DND-41 (cell line): ENCODE measurements around the gene PPP1R1B.

Experiments used
- ATAC-seq: fragments of 200-7000 bp; cut with Tn5 transposase; 3 replicates; pipeline ENCODE4 v1.9.1; 2021; ENCODE audit warnings: low read depth; ENCODE audit not compliant: insufficient read depth
- DNase-seq: peaks from one replicate; pipeline ENCODE4 v3.0.0-alpha.2; 2020
- H2AFZ ChIP-seq: 2 replicates; pipeline ENCODE4 v1.6.0; 2012; ENCODE audit warnings: low read depth, low read length
- H3K27ac ChIP-seq: 2 replicates; pipeline ENCODE4 v1.5.1; 2012; ENCODE audit warnings: low read length, inconsistent platforms
- H3K27me3 ChIP-seq: fragments of 200-600 bp; sonication (generic); 2 replicates; pipeline ENCODE4 v1.6.0; 2012; ENCODE audit warnings: low read length, mild to moderate bottlenecking, inconsistent platforms; ENCODE audit not compliant: insufficient read depth, poor library complexity
- H3K36me3 ChIP-seq: 2 replicates; pipeline ENCODE4 v1.5.1; 2012; ENCODE audit warnings: low read length, inconsistent platforms; ENCODE audit not compliant: insufficient read depth
- H3K4me1 ChIP-seq: 2 replicates; pipeline ENCODE4 v1.5.1; 2012; ENCODE audit warnings: mild to moderate bottlenecking, low read length; ENCODE audit not compliant: insufficient read depth
- H3K4me2 ChIP-seq: 2 replicates; pipeline ENCODE4 v1.6.0; 2012; ENCODE audit warnings: mild to moderate bottlenecking, moderate library complexity, low read length, inconsistent platforms; ENCODE audit not compliant: insufficient read depth
- H3K4me3 ChIP-seq, 2 experiments: fragments of 200-600 bp in 1 of 2; shearing (Covaris generic) in 1 of 2; 2 replicates each; pipeline ENCODE4 v1.5.1; 2012 to 2016; ENCODE audit warnings: inconsistent platforms in 2 of 2, low read length in 2 of 2, mild to moderate bottlenecking in 2 of 2, low read depth in 1 of 2, moderate library complexity in 1 of 2
- H3K79me2 ChIP-seq: 2 replicates; pipeline ENCODE4 v1.6.0; 2012; ENCODE audit warnings: low read length, inconsistent platforms; ENCODE audit not compliant: insufficient read depth
- H3K9ac ChIP-seq: 2 replicates; pipeline ENCODE4 v1.6.0; 2012; ENCODE audit warnings: low read depth, mild to moderate bottlenecking, inconsistent platforms, low read length, moderate library complexity
- H3K9me3 ChIP-seq: 2 replicates; pipeline ENCODE4 v1.5.1; 2012; ENCODE audit warnings: low read length, moderate library complexity, mild to moderate bottlenecking, inconsistent platforms; ENCODE audit not compliant: insufficient read depth, severe bottlenecking
- H4K20me1 ChIP-seq: 2 replicates; pipeline ENCODE4 v1.6.0; 2012; ENCODE audit warnings: low read length; ENCODE audit not compliant: insufficient read depth
- CTCF ChIP-seq: IDR thresholded peaks from 2 replicates; pipeline ENCODE4 v1.5.1; 2012; ENCODE audit warnings: borderline replicate concordance, low read length, moderate library complexity, mild to moderate bottlenecking; ENCODE audit not compliant: poor library complexity, severe bottlenecking; ENCODE audit errors: extremely low read depth
- EZH2 ChIP-seq: IDR thresholded peaks from 3 replicates; pipeline ENCODE4 v1.6.1; 2012; ENCODE audit warnings: borderline replicate concordance, low read depth, mild to moderate bottlenecking, moderate library complexity, low read length, inconsistent platforms; ENCODE audit not compliant: severe bottlenecking

Gene PPP1R1B

GRCh38 chr17:39641097-39641496, 14.3 kb downstream of the PPP1R1B start:
- TF ChIP-seq CTCF: no peak
- no peak for TF ChIP-seq EZH2
- Histone ChIP-seq H3K79me2 (peaks cover 91% of the 10 kb centered on the region), H3K36me3 (peaks cover 12% of the 10 kb centered on the region), H3K4me2 (no peak overlapping the region), H3K9me3 (no peaks in the 10 kb centered on the region), H3K27me3 (no peaks in the 10 kb centered on the region), H3K4me3 (no peak overlapping the region), H4K20me1 (peaks cover 58% of the 10 kb centered on the region), H3K27ac (no peak overlapping the region), H2AFZ (no peak overlapping the region), H3K4me1 (peaks cover 32% of the 10 kb centered on the region), H3K9ac (no peak overlapping the region)
- DNase-seq (no peak), ATAC-seq (no peak)

- no peak overlapping the region for H3K9ac ChIP-seq
- peaks cover 98% of the 10 kb centered on the region for H3K79me2 ChIP-seq
- no peaks in the 10 kb centered on the region for H3K9me3 ChIP-seq
- DNase-seq (no peak), ATAC-seq (no peak)
- H3K36me3 ChIP-seq: peaks cover 12% of the 10 kb centered on the region
- peaks cover 25% of the 10 kb centered on the region for H3K4me1 ChIP-seq
- H2AFZ ChIP-seq: no peak overlapping the region
- no peak overlapping the region for H3K4me3 ChIP-seq
- no peak overlapping the region for H3K4me2 ChIP-seq
- TF ChIP-seq EZH2 (no peak), CTCF (no peak)
- H3K27ac ChIP-seq: no peak overlapping the region
- H3K27me3 ChIP-seq: no peaks in the 10 kb centered on the region
- peaks cover 63% of the 10 kb centered on the region for H4K20me1 ChIP-seq
Measured at GRCh38 chr17:39641883-39642282, 15.1 kb downstream of the PPP1R1B start.

- Histone ChIP-seq H3K4me2 (no peak overlapping the region), H3K79me2 (peaks cover 98% of the 10 kb centered on the region), H3K9me3 (no peaks in the 10 kb centered on the region), H3K36me3 (peaks cover 12% of the 10 kb centered on the region), H3K27me3 (no peaks in the 10 kb centered on the region), H2AFZ (no peak overlapping the region), H3K9ac (no peak overlapping the region), H4K20me1 (peaks cover 68% of the 10 kb centered on the region), H3K4me3 (no peak overlapping the region), H3K27ac (no peak overlapping the region), H3K4me1 (peaks cover 25% of the 10 kb centered on the region)
- ATAC-seq (no peak), DNase-seq (no peak)
- no peak for TF ChIP-seq EZH2
- no peak for TF ChIP-seq CTCF
Measured at GRCh38 chr17:39642291-39643074, 15.7 kb downstream of the PPP1R1B start.
